Peyer's patch (tissue), 4 donors: Measurements from ENCODE around the gene ITSN1. TPM values are rescaled to one million over a fixed set of nuclear protein-coding genes. Genes with fewer than 3 reads are reported as not detected.

Experiments
- DNase-seq, 3 donors: peaks; one replicate each; pipeline ENCODE4 v3.0.0-alpha.2; 2017 to 2019
- H3K27ac ChIP-seq, 4 donors: fragments of 200-600 bp; sonication (generic); one replicate each; pipeline ENCODE4 v1.5.1; 2016 to 2019
- H3K27me3 ChIP-seq, 2 donors: fragments of 200-600 bp; sonication (generic); one replicate each; pipeline ENCODE4 v1.5.1; 2019
- H3K36me3 ChIP-seq, 3 donors: fragments of 200-600 bp; sonication (generic); one replicate each; pipeline ENCODE4 v1.5.1; 2016 to 2019
- H3K4me1 ChIP-seq, 4 donors: fragments of 200-600 bp; sonication (generic); one replicate each; pipeline ENCODE4 v1.5.1; 2016 to 2019
- H3K4me3 ChIP-seq, 4 donors: fragments of 200-600 bp; sonication (generic); 1 replicate in 3 of 4; 2 replicates in 1 of 4; pipeline ENCODE4 v1.5.1; 2016 to 2019; ENCODE audit warnings: mild to moderate bottlenecking in 1 of 4
- H3K9me3 ChIP-seq, 4 donors: fragments of 200-600 bp; sonication (generic); one replicate each; pipeline ENCODE4 v1.5.1; 2016 to 2019; ENCODE audit warnings: mild to moderate bottlenecking in 1 of 4
- CTCF ChIP-seq, 6 experiments: fragments of 450-650 bp in 4 of 6; fragments of 200-600 bp in 2 of 6; sonication (generic) in 1 of 6; IDR thresholded peaks; one replicate each; pipeline ENCODE4 v1.5.1; 2017 to 2019; ENCODE audit warnings: antibody characterized with exemption in 6 of 6, mild to moderate bottlenecking in 3 of 6, moderate library complexity in 1 of 6
- POLR2A ChIP-seq, 2 donors: fragments of 450-650 bp; IDR thresholded peaks; one replicate each; pipeline ENCODE4 v1.5.1; 2017; ENCODE audit warnings: antibody characterized with exemption in 2 of 2, mild to moderate bottlenecking in 2 of 2, moderate library complexity in 2 of 2
- total RNA-seq, 4 donors: library from RNA; depleted of rRNA; stranded (reverse); fragments of >200 nt; gene quantifications; one replicate each; pipeline ENCODE4 v1.1.0, GENCODE V29; 2016

ITSN1 gene
- total RNA-seq, 4 donors from 2014 or later = 41.0 to 56.9 (median 49.5) TPM

GRCh38 chr21:33904041-33904440 lies 261.7 kb downstream of the ITSN1 start:
- peaks cover 0 to 81% (median 4%) of the 10 kb centered on the region in 3 donors for H3K36me3 ChIP-seq
- no peak overlapping the region for H3K4me3 ChIP-seq

GRCh38 chr21:33908760-33909159 lies 266.5 kb downstream of the ITSN1 start:
- Histone ChIP-seq H3K4me3 (no peak overlapping the region), H3K27me3 (no peaks in the 10 kb centered on the region), H3K27ac (no peak overlapping the region), H3K9me3 (no peaks in the 10 kb centered on the region), H3K36me3 (peaks cover 0 to 96% (median 4%) of the 10 kb centered on the region in 3 donors), H3K4me1 (peaks cover 0 to under 1% (median 0%) of the 10 kb centered on the region in 4 donors)
- no peak for DNase-seq
- no peak for TF ChIP-seq CTCF (IDR thresholded peaks at IDR 0.05)

More at GRCh38 chr21:33904041-33904440, 261.7 kb downstream of the ITSN1 start:
- TF ChIP-seq CTCF (IDR thresholded peaks at IDR 0.05) = no peak
- no peak for TF ChIP-seq POLR2A (IDR thresholded peaks at IDR 0.05)
- no peaks in the 10 kb centered on the region for H3K4me1 ChIP-seq
- DNase-seq = peak in 1 of 3 donors; percentile 35
- no peaks in the 10 kb centered on the region for H3K9me3 ChIP-seq
- H3K27ac ChIP-seq = no peak overlapping the region
- H3K27me3 ChIP-seq = no peaks in the 10 kb centered on the region

GRCh38 chr21:33909756-33910155 lies 267.5 kb downstream of the ITSN1 start:
- H3K27me3 ChIP-seq = no peaks in the 10 kb centered on the region
- TF ChIP-seq POLR2A (IDR thresholded peaks at IDR 0.05) (no peak), CTCF (IDR thresholded peaks at IDR 0.05) (no peak)
- H3K4me3 ChIP-seq = no peak overlapping the region
- no peak overlapping the region for H3K27ac ChIP-seq
- DNase-seq = no peak
- peaks cover 0 to 86% (median 4%) of the 10 kb centered on the region in 3 donors for H3K36me3 ChIP-seq
- H3K4me1 ChIP-seq = peaks cover 0 to 10% (median 0%) of the 10 kb centered on the region in 4 donors
- no peaks in the 10 kb centered on the region for H3K9me3 ChIP-seq

GRCh38 chr21:33914188-33914587 lies 271.9 kb downstream of the ITSN1 start:
- Histone ChIP-seq H3K27me3 (no peaks in the 10 kb centered on the region), H3K4me3 (peak overlapping the region in 2 of 4 donors; percentile 74 to 96), H3K4me1 (peaks cover 0 to 13% (median 0%) of the 10 kb centered on the region in 4 donors), H3K36me3 (peaks cover 0 to 43% (median 0%) of the 10 kb centered on the region in 3 donors), H3K9me3 (no peaks in the 10 kb centered on the region), H3K27ac (no peak overlapping the region)
- TF ChIP-seq CTCF (IDR thresholded peaks at IDR 0.05) = no peak
- no peak for TF ChIP-seq POLR2A (IDR thresholded peaks at IDR 0.05)
- DNase-seq = no peak

GRCh38 chr21:33915368-33916199 lies 273.3 kb downstream of the ITSN1 start, which contains the start of gene ATP5PO:
Gene ATP5PO (minus strand): TSS chr21:33915804. CDS start chr21:33915763, 41 bp downstream.
- peak in 3 of 6 experiments; percentile 10 to 14 (median 11) for TF ChIP-seq CTCF (IDR thresholded peaks at IDR 0.05)
- TF ChIP-seq POLR2A (IDR thresholded peaks at IDR 0.05) = peak; percentile 84 to 94
- DNase-seq = peak; percentile 93 to 99 (median 96)
- H3K4me3 ChIP-seq = peak within 1 kb of the TSS; percentile 54 to 96 (median 72)
- peaks cover 0 to 13% (median 0%) of the 10 kb centered on the region in 4 donors for H3K4me1 ChIP-seq
- H3K36me3 ChIP-seq = peaks cover 0 to 29% (median 0%) of the 10 kb centered on the region in 3 donors
- no peaks in the 10 kb centered on the region for H3K27me3 ChIP-seq
- H3K27ac ChIP-seq = peak within 1 kb of the TSS; percentile 76 to 89 (median 82)
- no peaks in the 10 kb centered on the region for H3K9me3 ChIP-seq
